Measurements from ENCODE around the gene SLC8A1. TPM values are rescaled to one million over a fixed set of nuclear protein-coding genes. Genes with fewer than 3 reads are reported as not detected.

Gene SLC8A1
- total and polyA plus RNA-seq, 7 experiments from 2014 or later: 0.95 to 22.8 (median 1.5) TPM; not detected in 2

- no peaks in the 10 kb centered on the region for H3K9me3 Mint-ChIP-seq
- CTCF ChIA-PET: no interaction called here
These were observed 351.2 kb downstream of the SLC8A1 start for GRCh38 chr2:40100676-40101075.

GRCh38 chr2:40098786-40099470, 353.0 kb downstream of the SLC8A1 start:
- H3K27me3 ChIP-seq (ENCODE audit: control insufficient read depth in 2 of 2, insufficient read depth in 2 of 2, low read length in 2 of 2): no peaks in the 10 kb centered on the region
- no peaks in the 10 kb centered on the region for H3K4me1 ChIP-seq (ENCODE audit: control insufficient read depth in 2 of 2, insufficient read depth in 2 of 2, low read length in 2 of 2)
- ChIA-PET POLR2A (no interaction called here), CTCF (no interaction called here)
- no peak overlapping the region for H3K4me3 ChIP-seq (ENCODE audit: low read length)
- no peak overlapping the region for H3K27ac ChIP-seq (ENCODE audit: low read depth, low read length)
- Mint-ChIP-seq H3K4me3 (no peak overlapping the region), H3K27ac (no peak overlapping the region), H3K36me3 (peaks cover 0 to 2% (median 0%) of the 10 kb centered on the region in 5 donors), H3K27me3 (peaks cover 0 to 4% (median 0%) of the 10 kb centered on the region in 5 donors), H3K4me1 (peaks cover 0 to 4% (median 0%) of the 10 kb centered on the region in 7 donors), H3K9me3 (peaks cover 0 to 3% (median 0%) of the 10 kb centered on the region in 11 donors)
- no peaks in the 10 kb centered on the region for H3K9me3 ChIP-seq (ENCODE audit: control insufficient read depth in 2 of 3, low read length in 3 of 3)
- no peaks in the 10 kb centered on the region for H3K36me3 ChIP-seq (ENCODE audit: control insufficient read depth in 2 of 3, insufficient read depth in 3 of 3, low read length in 3 of 3)
- DNase-seq (no peak), ATAC-seq (no peak)
- intact Hi-C loops (cut with micrococcal nuclease): no loop called here

More at GRCh38 chr2:40100676-40101075, 351.2 kb downstream of the SLC8A1 start:
- no peaks in the 10 kb centered on the region for H3K36me3 ChIP-seq (ENCODE audit: control insufficient read depth in 2 of 3, insufficient read depth in 3 of 3, low read length in 3 of 3)
- H3K27ac Mint-ChIP-seq: no peak overlapping the region
- ATAC-seq (no peak), DNase-seq (no peak)
- intact Hi-C loops (cut with micrococcal nuclease): no loop called here
- H3K4me3 ChIP-seq (ENCODE audit: low read length): no peak overlapping the region
- no peaks in the 10 kb centered on the region for H3K4me1 ChIP-seq (ENCODE audit: control insufficient read depth in 2 of 2, insufficient read depth in 2 of 2, low read length in 2 of 2)
- peaks cover 0 to 6% (median 0%) of the 10 kb centered on the region in 5 donors for H3K27me3 Mint-ChIP-seq
- H3K27ac ChIP-seq (ENCODE audit: low read depth, low read length): no peak overlapping the region
- POLR2A ChIA-PET: no interaction called here
- H3K36me3 Mint-ChIP-seq: peaks cover 0 to 2% (median 0%) of the 10 kb centered on the region in 5 donors
- no peak overlapping the region for H3K4me3 Mint-ChIP-seq
- H3K9me3 ChIP-seq (ENCODE audit: control insufficient read depth in 2 of 3, low read length in 3 of 3): no peaks in the 10 kb centered on the region
- H3K4me1 Mint-ChIP-seq: peaks cover 0 to 4% (median 0%) of the 10 kb centered on the region in 7 donors
- H3K27me3 ChIP-seq (ENCODE audit: control insufficient read depth in 2 of 2, insufficient read depth in 2 of 2, low read length in 2 of 2): no peaks in the 10 kb centered on the region

GRCh38 chr2:40097691-40098385, 354.1 kb downstream of the SLC8A1 start:
- Histone ChIP-seq H3K36me3 (ENCODE audit: control insufficient read depth in 2 of 3, insufficient read depth in 3 of 3, low read length in 3 of 3) (no peaks in the 10 kb centered on the region), H3K4me1 (ENCODE audit: control insufficient read depth in 2 of 2, insufficient read depth in 2 of 2, low read length in 2 of 2) (no peaks in the 10 kb centered on the region), H3K4me3 (ENCODE audit: low read length) (no peak overlapping the region), H3K9me3 (ENCODE audit: control insufficient read depth in 2 of 3, low read length in 3 of 3) (no peaks in the 10 kb centered on the region), H3K27ac (ENCODE audit: low read depth, low read length) (no peak overlapping the region), H3K27me3 (ENCODE audit: control insufficient read depth in 2 of 2, insufficient read depth in 2 of 2, low read length in 2 of 2) (no peaks in the 10 kb centered on the region)
- DNase-seq: no peak
- Mint-ChIP-seq H3K4me1 (peaks cover 0 to 4% (median 0%) of the 10 kb centered on the region in 7 donors), H3K36me3 (peaks cover 0 to 2% (median 0%) of the 10 kb centered on the region in 5 donors), H3K27me3 (no peaks in the 10 kb centered on the region), H3K4me3 (no peak overlapping the region), H3K9me3 (peaks cover 0 to 3% (median 0%) of the 10 kb centered on the region in 11 donors), H3K27ac (no peak overlapping the region)
- ATAC-seq: no peak
- intact Hi-C loops (cut with micrococcal nuclease): no loop called here
- POLR2A ChIA-PET: no interaction called here
- CTCF ChIA-PET: interaction anchor here (0.6 kb wide), 1 partner anchor 554 kb away, joined by 3 read pairs; no protein-coding TSS in a partner anchor

- Mint-ChIP-seq H3K36me3 (peaks cover 0 to 3% (median 0%) of the 10 kb centered on the region in 5 donors), H3K27me3 (no peaks in the 10 kb centered on the region), H3K9me3 (peaks cover 0 to 3% (median 0%) of the 10 kb centered on the region in 11 donors), H3K4me1 (peaks cover 0 to 4% (median 0%) of the 10 kb centered on the region in 7 donors), H3K27ac (no peak overlapping the region), H3K4me3 (no peak overlapping the region)
- Histone ChIP-seq H3K36me3 (ENCODE audit: control insufficient read depth in 2 of 3, insufficient read depth in 3 of 3, low read length in 3 of 3) (no peaks in the 10 kb centered on the region), H3K9me3 (ENCODE audit: control insufficient read depth in 2 of 3, low read length in 3 of 3) (no peaks in the 10 kb centered on the region), H3K27me3 (ENCODE audit: control insufficient read depth in 2 of 2, insufficient read depth in 2 of 2, low read length in 2 of 2) (no peaks in the 10 kb centered on the region), H3K4me1 (ENCODE audit: control insufficient read depth in 2 of 2, insufficient read depth in 2 of 2, low read length in 2 of 2) (no peaks in the 10 kb centered on the region), H3K27ac (ENCODE audit: low read depth, low read length) (no peak overlapping the region), H3K4me3 (ENCODE audit: low read length) (no peak overlapping the region)
- intact Hi-C loops (cut with micrococcal nuclease): no loop called here
- ChIA-PET POLR2A (no interaction called here), CTCF (no interaction called here)
- no peak for DNase-seq
- no peak for ATAC-seq
These were observed 355.5 kb downstream of the SLC8A1 start for GRCh38 chr2:40096360-40096759.

GRCh38 chr2:40095000-40095399, 356.9 kb downstream of the SLC8A1 start:
- Histone ChIP-seq H3K4me3 (ENCODE audit: low read length) (no peak overlapping the region), H3K27ac (ENCODE audit: low read depth, low read length) (no peak overlapping the region), H3K9me3 (ENCODE audit: control insufficient read depth in 2 of 3, low read length in 3 of 3) (no peaks in the 10 kb centered on the region), H3K27me3 (ENCODE audit: control insufficient read depth in 2 of 2, insufficient read depth in 2 of 2, low read length in 2 of 2) (no peaks in the 10 kb centered on the region), H3K4me1 (ENCODE audit: control insufficient read depth in 2 of 2, insufficient read depth in 2 of 2, low read length in 2 of 2) (no peaks in the 10 kb centered on the region), H3K36me3 (ENCODE audit: control insufficient read depth in 2 of 3, insufficient read depth in 3 of 3, low read length in 3 of 3) (no peaks in the 10 kb centered on the region)
- ChIA-PET CTCF (no interaction called here), POLR2A (no interaction called here)
- Mint-ChIP-seq H3K9me3 (peaks cover 0 to 3% (median 0%) of the 10 kb centered on the region in 11 donors), H3K4me1 (no peaks in the 10 kb centered on the region), H3K4me3 (no peak overlapping the region), H3K27me3 (no peaks in the 10 kb centered on the region), H3K36me3 (peaks cover 0 to 3% (median 0%) of the 10 kb centered on the region in 5 donors), H3K27ac (no peak overlapping the region)
- ATAC-seq (no peak), DNase-seq (no peak)
- intact Hi-C loops (cut with micrococcal nuclease): no loop called here

- H3K4me3 ChIP-seq (ENCODE audit: low read length): no peak overlapping the region
- POLR2A ChIA-PET: no interaction called here
- H3K9me3 Mint-ChIP-seq: peaks cover 0 to 3% (median 0%) of the 10 kb centered on the region in 11 donors
- H3K4me1 ChIP-seq (ENCODE audit: control insufficient read depth in 2 of 2, insufficient read depth in 2 of 2, low read length in 2 of 2): no peaks in the 10 kb centered on the region
- peaks cover 0 to 1% (median 0%) of the 10 kb centered on the region in 5 donors for H3K36me3 Mint-ChIP-seq
- intact Hi-C loops (cut with micrococcal nuclease): no loop called here
- CTCF ChIA-PET: no interaction called here
- DNase-seq (no peak), ATAC-seq (no peak)
- H3K27me3 Mint-ChIP-seq: no peaks in the 10 kb centered on the region
- no peaks in the 10 kb centered on the region for H3K36me3 ChIP-seq (ENCODE audit: control insufficient read depth in 2 of 3, insufficient read depth in 3 of 3, low read length in 3 of 3)
- no peaks in the 10 kb centered on the region for H3K9me3 ChIP-seq (ENCODE audit: control insufficient read depth in 2 of 3, low read length in 3 of 3)
- H3K27ac ChIP-seq (ENCODE audit: low read depth, low read length): no peak overlapping the region
- no peak overlapping the region for H3K4me3 Mint-ChIP-seq
- H3K27me3 ChIP-seq (ENCODE audit: control insufficient read depth in 2 of 2, insufficient read depth in 2 of 2, low read length in 2 of 2): no peaks in the 10 kb centered on the region
- H3K4me1 Mint-ChIP-seq: no peaks in the 10 kb centered on the region
- no peak overlapping the region for H3K27ac Mint-ChIP-seq
These were observed 357.4 kb downstream of the SLC8A1 start for GRCh38 chr2:40094451-40094850.

Measured in naive thymus-derived CD4-positive, alpha-beta T cell (primary cell).